Measurements from ENCODE around the gene MTHFD2L.

The MTHFD2L gene

GRCh38 chr4:74223098-74223497 lies 65.2 kb downstream of the MTHFD2L start:
- FAIRE-seq (no peak), DNase-seq (ENCODE audit: insufficient read length, low spot score) (no peak)
- no peak for TF ChIP-seq CTCF (IDR thresholded peaks at IDR 0.05; ENCODE audit: insufficient read depth, missing control alignments)

- FAIRE-seq, result no peak
- no peak for DNase-seq (ENCODE audit: insufficient read length, low spot score)
- TF ChIP-seq CTCF (IDR thresholded peaks at IDR 0.05; ENCODE audit: insufficient read depth, missing control alignments), result no peak
Measured at GRCh38 chr4:74223801-74224200, 65.9 kb downstream of the MTHFD2L start.

GRCh38 chr4:74228691-74229640 lies 71.0 kb downstream of the MTHFD2L start:
- DNase-seq (ENCODE audit: insufficient read length, low spot score), result no peak
- FAIRE-seq, result no peak
- peak; percentile 76 for TF ChIP-seq CTCF (IDR thresholded peaks at IDR 0.05; ENCODE audit: insufficient read depth, missing control alignments)

- no peak for FAIRE-seq
- no peak for TF ChIP-seq CTCF (IDR thresholded peaks at IDR 0.05; ENCODE audit: insufficient read depth, missing control alignments)
- DNase-seq (ENCODE audit: insufficient read length, low spot score), result no peak
Measured at GRCh38 chr4:74230902-74231499, 73.1 kb downstream of the MTHFD2L start.

GRCh38 chr4:74235135-74235534 lies 77.2 kb downstream of the MTHFD2L start:
- DNase-seq (ENCODE audit: insufficient read length, low spot score) (no peak), FAIRE-seq (no peak)
- no peak for TF ChIP-seq CTCF (IDR thresholded peaks at IDR 0.05; ENCODE audit: insufficient read depth, missing control alignments)

- FAIRE-seq, result no peak
- no peak for TF ChIP-seq CTCF (IDR thresholded peaks at IDR 0.05; ENCODE audit: insufficient read depth, missing control alignments)
- DNase-seq (ENCODE audit: insufficient read length, low spot score), result no peak
Measured at GRCh38 chr4:74237425-74237966, 79.6 kb downstream of the MTHFD2L start.
